Measurements from ENCODE around the gene OLFML1. TPM values are rescaled to one million over a fixed set of nuclear protein-coding genes. Genes with fewer than 3 reads are reported as not detected.

OLFML1 gene
- total RNA-seq, result 25.7 TPM

GRCh38 chr11:7485186-7486097 is at the start of gene OLFML1:
Gene OLFML1, plus strand, starts transcription at chr11:7485506. Its CDS starts 370 bp downstream, at chr11:7485876.

DNA sequence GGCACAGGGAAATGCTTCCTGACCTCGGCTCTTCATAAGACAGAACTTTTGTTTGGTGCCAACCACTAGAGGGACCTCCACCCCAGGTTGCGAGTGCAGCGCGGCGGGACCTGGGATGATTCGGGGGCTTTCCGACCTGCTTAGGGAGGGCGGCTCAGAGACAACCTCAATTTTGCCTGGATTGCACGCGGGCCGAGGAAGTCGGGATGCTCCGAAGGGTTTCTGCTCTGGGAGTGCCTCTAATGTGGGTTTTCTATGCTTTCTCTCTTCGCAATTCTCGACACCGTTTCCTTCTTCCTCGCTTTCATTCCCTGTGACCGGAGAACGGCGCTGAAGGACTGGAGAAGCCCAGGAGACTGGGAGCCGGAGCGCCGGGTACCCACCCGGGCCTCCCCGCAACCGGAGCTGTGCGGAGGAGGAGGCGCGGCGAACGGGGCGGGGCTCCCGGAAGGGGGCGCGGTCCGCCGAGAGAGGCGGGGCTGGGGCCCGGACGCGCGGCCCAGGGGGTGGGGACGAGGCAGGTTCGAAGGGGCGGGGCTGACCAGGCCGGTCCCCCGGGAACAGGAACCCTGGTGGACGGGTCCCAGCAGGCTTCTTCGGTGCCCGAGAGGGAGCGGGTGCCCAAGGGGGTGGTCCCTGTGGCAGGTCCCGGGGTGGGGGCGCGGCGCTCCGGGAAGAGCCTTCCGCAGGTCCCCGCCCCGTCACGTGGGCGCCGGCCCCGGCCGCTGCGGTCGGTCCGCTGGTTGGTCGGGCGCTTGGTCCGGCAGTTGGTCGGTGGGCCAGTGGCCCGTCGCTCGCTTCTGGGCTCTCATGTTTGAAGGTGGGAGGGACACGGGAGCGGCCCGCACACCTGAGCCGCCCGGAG is 28.2 kb downstream of the OLFML1 start, which contains the start of gene PPFIBP2:
Gene PPFIBP2 (plus strand): TSS at position 766 of the 865 bp plus-strand sequence. CDS start 35,477 bp downstream, outside the sequence.

Other genes with a start within 250 kb of the OLFML1 start
- 14.8 TPM for gene SYT9, start 233.6 kb upstream of the OLFML1 start, total RNA-seq
- 37.8 TPM for gene PPFIBP2, start 28.5 kb downstream of the OLFML1 start, total RNA-seq
- gene CYB5R2, start 188.0 kb downstream of the OLFML1 start, total RNA-seq, result 13.6 TPM
- not detected for gene OVCH2, start 221.0 kb downstream of the OLFML1 start, total RNA-seq

Measured in camera-type eye (tissue), 1 donor.